Stimulated activated CD4-positive, alpha-beta T cell treated with anti-CD3 and anti-CD28 coated beads, Interleukin-12 subunit alpha, Interleukin-12 subunit beta, amount 100 ng/mL, for 48 hours (primary cell): Measurements from ENCODE around the gene MYO16.
A peak's percentile ranks its signal among the peaks of the same experiment; 100 is the strongest.

Experiments used
- DNase-seq, 3 donors: peaks; one replicate each; pipeline ENCODE4 v3.0.0-alpha.2; 2020; ENCODE audit warnings: low read depth in 2 of 3, low spot score in 1 of 3

Gene MYO16

GRCh38 chr13:109150696-109151095 is 521.3 kb downstream of the MYO16 start:
- DNase-seq: no peak

- DNase-seq: no peak
Observed at GRCh38 chr13:109151255-109151654, 521.8 kb downstream of the MYO16 start.

GRCh38 chr13:109151696-109152095 is 522.3 kb downstream of the MYO16 start:
- no peak for DNase-seq

GRCh38 chr13:109152311-109152820 is 523.0 kb downstream of the MYO16 start:
- no peak for DNase-seq

- DNase-seq: no peak
Observed at GRCh38 chr13:109152941-109153340, 523.5 kb downstream of the MYO16 start.

GRCh38 chr13:109154146-109154545 is 524.7 kb downstream of the MYO16 start:
- DNase-seq: no peak

- DNase-seq: no peak
Observed at GRCh38 chr13:109154546-109154945, 525.1 kb downstream of the MYO16 start.

- DNase-seq: no peak
Observed at GRCh38 chr13:109154966-109155761, 525.8 kb downstream of the MYO16 start.

GRCh38 chr13:109156181-109156935 is 526.9 kb downstream of the MYO16 start:
- DNase-seq: no peak

- DNase-seq: no peak
Observed at GRCh38 chr13:109157275-109157674, 527.9 kb downstream of the MYO16 start.

GRCh38 chr13:109158383-109158782 is 529.0 kb downstream of the MYO16 start:
- no peak for DNase-seq

- no peak for DNase-seq
Observed at GRCh38 chr13:109159650-109160309, 530.4 kb downstream of the MYO16 start.

GRCh38 chr13:109160357-109160756 is 530.9 kb downstream of the MYO16 start:
- DNase-seq: no peak

- DNase-seq: no peak
Observed at GRCh38 chr13:109160887-109161669, 531.7 kb downstream of the MYO16 start.

- DNase-seq: peak; percentile 28 to 39 (median 34)
Observed at GRCh38 chr13:109162248-109163036, 533.0 kb downstream of the MYO16 start.

GRCh38 chr13:109163037-109163379 is 533.6 kb downstream of the MYO16 start:
- DNase-seq: no peak

GRCh38 chr13:109165417-109165904 is 536.0 kb downstream of the MYO16 start:
- DNase-seq: no peak

- DNase-seq: no peak
Observed at GRCh38 chr13:109166804-109167203, 537.4 kb downstream of the MYO16 start.

- no peak for DNase-seq
Observed at GRCh38 chr13:109172136-109172535, 542.7 kb downstream of the MYO16 start.

GRCh38 chr13:109175666-109176065 is 546.3 kb downstream of the MYO16 start:
- DNase-seq: no peak
